Occipital lobe (tissue), 2 donors: ENCODE measurements around the gene CACNA1C. TPM values are rescaled to one million over a fixed set of nuclear protein-coding genes. Genes with fewer than 3 reads are reported as not detected.
"Not testable (repeated sequence)": the region's sequence is repeated elsewhere in the genome, so short reads cannot be mapped to it uniquely, and the experiment has no call there.

ENCODE experiments used
- DNase-seq: peaks from one replicate; lab custom pipeline; 2025; lab: John Stamatoyannopoulos, UW
- total RNA-seq: library from RNA; depleted of rRNA; stranded (reverse); fragments of >200 nt; gene quantifications from one replicate; pipeline ENCODE4 v1.2.3, GENCODE V29; 2014

Gene CACNA1C
- total RNA-seq, 1 donor from 2014 or later: 21.4 TPM

DNA sequence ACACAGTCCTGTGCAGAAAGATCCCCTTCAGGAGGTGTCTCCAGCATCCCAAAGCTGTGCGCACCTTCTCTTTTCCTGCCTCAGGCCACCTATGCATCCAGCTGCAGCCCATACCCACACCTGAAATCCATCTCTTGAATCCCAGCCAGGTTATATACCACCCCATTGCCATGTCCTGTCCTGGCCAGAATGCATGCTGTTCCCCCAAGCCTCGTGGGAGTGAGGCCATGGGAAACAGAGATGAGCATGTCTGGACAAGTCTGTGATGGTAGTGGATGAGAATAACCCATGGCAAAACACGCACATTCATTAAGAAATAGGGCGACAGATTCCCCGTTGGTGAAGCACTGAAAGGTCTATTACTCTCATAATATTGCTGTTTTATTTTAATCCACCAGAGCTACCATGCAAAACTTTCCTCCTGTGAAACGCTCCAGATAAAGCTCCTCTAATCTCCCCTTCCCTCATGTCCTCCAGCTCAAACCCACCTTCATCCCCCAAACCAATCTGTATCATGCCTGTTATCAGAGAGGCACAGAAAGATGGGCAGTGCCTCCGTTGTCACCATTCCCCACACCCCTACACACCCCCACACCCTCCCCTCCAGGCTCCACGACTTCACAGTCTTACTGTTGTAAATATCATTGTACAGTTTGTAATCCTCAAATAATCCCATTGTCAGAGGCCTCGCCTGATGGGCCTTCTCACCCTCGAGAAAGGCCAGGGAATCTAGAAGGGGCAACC, 644.4 kb downstream of the CACNA1C start:
- no peak for DNase-seq

DNA sequence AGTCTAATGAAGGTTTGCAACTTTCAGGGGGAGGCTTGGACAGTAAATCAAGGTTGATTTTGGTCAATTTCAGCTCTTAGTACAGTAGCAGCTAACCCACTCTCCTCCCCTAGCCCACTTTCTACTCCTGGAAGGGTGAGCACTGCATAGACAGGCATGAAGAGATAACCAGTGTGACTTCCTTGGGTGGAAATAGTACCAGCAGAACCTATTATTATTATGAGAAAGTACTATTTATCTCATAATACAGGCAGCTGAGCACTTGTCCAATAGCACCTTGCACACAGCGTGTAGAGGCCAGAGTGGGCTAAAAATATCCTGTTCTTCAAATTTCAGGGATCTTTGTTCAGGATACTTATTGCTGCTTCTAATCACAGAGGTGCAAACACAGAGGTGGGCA, 645.8 kb downstream of the CACNA1C start:
- no peak for DNase-seq

DNA sequence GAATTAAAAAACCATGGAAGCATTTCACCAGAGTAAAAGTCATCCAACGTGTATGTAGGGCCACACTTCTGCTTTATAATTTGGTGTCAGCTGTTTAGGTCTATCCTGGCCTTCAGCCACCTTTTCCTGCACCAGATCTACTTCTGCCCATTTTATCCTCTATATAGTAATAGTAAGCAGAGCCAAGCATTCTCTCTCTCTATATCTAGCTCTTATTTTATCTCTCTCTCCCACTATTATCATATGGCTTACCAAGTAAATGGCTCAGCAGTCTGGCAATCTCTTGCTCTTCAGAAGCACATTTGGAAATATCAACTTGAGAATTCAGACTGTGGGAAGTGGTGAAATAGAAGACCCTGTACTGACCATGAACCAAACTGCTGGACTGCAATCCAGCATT, 657.9 kb downstream of the CACNA1C start:
- DNase-seq: no peak

DNA sequence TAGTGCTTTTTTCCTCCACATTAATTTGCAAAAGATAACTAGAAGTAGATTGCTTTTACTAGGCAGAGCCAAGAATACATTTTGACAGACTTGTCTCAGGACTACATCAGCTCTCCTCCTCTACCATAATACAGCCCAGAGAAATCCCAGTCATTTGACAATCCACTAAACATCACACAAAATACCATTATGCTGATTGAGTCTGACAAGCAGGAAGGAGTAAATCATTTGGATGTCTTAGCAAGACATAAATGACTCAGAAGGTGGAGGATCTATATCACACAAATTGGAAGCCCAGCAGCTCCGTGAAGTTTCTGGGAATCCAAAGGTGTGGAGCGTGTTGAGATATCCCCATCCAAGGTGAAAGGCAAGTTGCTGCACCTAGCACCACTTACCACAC, 666.6 kb downstream of the CACNA1C start:
- DNase-seq: no peak

DNA sequence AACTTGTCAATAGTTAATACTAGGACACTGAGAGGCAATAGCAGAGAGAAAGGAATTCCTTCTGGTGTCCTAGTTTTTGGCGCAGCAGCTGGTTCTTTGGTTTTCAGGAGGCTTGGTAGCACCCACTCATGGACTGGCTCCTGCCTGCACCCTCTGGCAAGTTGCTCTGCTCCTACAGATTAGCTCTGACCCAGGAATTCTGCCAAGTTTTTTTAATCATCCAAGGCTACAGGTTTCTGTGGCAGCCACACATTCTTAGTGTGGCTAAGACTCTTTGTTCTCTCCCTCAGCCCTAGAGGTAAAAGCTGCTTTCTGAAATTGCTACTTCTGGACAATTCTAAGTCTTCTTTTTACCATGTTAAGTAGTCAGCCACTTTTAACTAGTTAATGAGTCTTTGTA, 670.0 kb downstream of the CACNA1C start:
- no peak for DNase-seq

DNA sequence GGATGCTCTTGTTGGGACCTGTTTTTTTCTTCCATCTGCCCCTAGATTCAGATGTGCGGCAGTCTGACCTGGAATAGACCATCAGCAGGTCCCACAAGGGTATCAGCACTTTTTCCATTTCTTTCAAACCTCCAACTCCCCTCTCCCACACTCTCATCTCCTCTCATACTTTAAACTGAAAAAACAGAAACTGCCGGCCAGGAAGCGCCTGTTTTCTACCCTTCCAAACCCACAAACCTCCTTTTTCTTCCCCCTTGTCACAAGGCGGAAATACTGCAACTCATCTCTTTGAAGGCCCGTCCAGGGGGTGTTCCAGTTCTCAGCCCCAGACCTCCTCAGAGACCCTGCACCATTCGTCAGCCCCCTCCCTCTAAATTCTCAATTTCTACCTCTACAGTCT, 679.5 kb downstream of the CACNA1C start:
- DNase-seq: no peak

DNA sequence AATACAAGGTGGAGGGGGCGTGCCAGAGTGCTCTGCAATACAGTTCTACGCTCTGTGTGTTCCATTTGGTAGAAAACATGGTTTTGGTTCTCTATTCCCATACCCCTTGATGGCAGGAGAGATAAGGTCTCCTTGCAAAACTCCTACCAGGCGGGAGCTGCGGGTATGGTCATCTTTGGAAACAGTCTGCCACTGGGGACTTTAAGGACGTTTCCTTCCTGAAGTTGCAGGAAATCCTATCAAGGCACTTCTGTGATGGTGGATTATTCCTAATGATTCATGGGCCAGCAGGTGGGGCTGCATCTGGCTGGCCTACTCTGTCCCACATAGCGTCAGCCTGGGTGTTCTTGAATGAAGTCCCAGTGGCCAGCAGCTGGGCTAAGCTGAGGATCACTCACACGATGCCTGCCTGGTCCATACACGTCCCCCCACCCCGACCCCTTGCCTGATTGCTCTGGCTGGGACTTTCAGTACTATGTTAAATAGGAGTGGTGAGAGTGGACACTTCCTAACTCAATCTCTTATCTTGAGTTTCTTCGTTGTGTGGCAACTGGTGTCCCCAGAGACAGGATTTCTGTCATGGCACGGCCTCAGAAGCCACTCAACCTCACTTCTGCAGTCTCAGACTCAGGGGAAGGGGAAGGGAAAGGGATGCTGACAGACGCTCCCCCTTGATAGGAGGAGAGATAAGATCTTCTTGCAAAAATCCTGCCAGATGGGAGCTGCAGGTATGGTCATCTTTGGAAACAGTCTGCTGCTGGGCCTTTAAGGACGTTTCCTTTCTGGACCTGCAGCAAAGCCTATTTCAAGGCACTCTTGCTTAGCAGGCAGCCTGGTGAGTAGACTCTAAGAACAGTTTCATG, 680.9 kb downstream of the CACNA1C start:
- no peak for DNase-seq

DNA sequence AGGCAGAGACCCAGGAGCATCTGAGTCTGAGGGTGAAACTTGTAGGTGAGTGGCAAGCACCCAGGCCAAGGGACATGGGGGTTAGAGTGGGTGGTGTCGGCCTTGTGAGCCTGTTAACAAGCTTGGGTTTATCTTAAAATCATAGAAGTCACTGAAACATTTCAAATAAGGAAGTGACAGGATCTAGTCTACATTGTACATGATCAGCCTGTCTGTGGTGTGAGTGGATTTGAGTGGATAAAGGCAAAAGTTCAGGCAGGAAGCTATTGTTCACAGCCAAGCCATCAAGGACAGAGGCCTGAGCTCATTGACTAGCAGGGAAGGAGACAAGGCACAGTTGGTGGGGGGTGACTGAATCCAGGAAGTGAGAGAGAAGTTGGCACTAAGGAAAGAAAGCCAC, 682.6 kb downstream of the CACNA1C start:
- DNase-seq: no peak

DNA sequence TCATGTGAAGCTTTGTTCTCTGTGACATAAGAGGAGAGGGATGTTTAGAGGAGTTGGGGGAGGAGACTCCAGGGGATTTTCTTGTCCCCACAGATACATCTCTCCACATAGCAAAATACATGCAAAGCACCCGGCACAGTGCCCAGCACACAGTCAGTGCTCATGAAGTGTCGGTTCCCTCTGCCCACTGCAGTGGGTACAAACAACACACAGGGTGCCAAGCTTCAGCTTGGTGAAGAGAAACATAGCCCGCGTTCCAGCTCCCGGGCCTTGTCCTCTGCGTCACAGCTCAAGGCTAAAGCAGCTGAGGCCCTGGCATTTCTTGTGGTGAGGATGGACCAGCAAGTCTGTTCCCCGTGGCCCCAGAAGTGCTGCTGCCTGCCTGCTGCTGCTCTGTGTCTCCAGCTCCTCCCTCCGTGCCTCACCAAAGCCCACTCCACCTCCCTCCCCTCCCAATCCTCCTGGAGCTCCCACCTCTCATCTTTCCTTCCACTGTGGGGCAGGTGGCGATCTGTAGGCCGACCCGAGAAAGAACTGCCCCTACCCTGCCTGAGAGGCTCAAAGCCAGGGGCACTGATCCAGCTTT, 685.0 kb downstream of the CACNA1C start:
- no peak for DNase-seq

DNA sequence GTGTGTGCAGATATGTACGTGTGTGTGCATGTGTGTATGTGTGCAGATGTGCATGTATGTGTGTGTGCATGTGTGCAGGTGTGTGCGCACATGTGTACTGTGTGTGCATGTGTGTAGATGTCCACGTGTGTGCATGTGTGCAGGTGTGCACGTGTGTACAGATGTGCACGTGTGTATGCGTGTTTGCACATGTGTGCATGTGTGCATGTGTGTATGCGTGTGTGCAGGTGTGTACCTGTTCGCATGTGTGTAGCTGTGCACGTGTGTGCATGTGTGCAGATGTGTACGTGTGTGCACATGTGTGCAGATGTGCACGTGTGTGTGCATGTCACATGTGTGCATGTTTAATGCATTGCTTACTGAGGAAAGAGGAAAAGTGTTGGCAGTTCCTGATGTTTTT, 686.3 kb downstream of the CACNA1C start:
- DNase-seq: no peak

DNA sequence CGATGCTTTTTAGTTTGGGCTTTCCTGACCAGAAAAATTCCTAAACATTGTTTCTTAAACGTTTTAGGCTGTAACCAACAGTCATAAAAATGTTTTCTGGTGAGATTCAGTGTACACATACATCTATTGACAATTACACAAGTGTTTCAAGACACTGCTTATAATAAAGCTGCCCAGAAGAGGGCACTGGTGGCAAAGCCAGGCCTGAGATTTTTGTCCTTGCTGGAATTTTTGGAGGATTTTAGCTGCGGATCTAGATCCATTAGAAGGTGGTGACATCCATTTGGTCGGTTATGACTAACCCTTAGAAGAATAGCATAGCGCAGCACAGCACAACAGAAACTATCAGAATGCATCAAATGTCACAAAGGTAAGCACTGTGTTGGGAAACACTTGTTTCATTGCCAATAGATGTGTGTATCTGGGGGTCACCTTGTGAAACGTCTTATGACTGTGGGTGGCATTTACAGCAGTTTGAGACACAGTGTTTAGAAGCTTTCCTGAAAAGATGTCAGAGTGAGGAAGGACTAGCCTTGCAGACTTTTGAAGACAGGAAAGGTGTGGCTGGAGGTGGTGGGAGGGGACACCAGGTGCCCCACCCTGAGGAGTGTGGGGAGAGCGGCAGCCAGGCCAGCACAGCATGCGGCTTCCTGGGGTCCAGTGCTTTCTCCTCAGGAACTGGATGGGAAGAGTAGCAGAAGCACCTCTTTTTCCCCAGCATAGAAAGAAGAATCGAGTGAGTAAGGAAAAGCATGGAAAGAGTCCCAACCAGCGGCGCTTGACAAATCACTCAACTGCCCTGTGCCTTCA, 687.2 kb downstream of the CACNA1C start:
- peak; percentile 10 for DNase-seq

DNA sequence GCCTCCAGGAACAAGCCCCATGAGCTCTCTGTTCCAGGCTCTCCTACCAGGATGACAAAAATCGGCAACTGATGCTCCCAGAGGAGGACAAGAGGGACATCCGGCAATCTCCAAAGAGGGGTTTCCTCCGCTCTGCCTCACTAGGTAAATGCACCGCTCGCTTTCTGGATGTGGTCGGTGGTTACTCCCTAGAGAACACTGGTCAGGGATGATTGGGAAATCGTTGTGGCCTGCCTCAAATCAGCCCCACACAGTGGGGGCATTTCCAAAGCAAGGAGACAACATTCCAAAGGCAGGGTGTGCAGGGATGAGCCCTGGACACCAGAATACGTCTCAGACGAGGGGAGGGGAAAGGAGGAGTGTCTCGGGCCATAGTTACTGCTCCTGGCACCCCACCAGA, 689.2 kb downstream of the CACNA1C start:
- DNase-seq: not testable (repeated sequence)

DNA sequence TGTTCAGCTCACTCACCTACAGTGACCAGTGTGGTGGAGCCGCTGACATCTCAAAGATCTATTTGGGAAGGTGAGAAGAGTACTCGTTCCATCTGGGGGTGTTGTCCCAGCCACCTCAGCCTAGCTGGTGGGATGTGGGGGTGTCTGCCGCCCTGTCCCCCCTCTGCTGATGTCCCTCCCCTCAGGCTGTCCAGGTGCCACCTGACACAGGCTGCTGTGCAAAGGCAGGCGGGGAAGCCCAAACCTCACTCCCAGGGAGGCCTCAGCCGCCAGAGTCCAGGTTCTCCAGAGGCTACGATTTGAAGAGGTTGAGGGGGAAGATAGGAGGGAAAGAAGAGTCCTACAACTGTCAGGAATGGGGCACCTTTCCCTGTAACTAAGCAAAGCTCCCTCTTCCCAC, 690.7 kb downstream of the CACNA1C start:
- no peak for DNase-seq

DNA sequence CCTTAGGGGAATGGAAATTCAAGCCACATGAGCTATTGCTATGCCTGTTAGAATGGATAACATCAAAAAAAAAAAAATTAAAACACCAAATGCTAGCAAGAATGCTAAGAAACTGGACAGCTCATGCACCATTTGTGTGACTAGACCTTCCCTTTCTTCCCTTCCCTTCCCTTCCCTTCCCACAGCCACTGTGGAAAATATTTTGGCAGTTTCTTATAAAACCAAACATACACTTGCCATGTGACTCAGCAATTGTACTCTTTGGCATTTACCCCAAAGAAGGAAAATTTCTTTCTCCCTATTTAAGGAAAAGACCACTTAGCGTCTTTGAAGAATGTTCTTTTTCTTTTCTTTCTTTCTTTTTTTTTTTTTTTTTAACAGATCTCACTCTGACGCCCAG, 692.9 kb downstream of the CACNA1C start:
- no peak for DNase-seq

Other genes starting within 250 kb of the CACNA1C start
- 4.5 TPM for gene LRTM2, start 232.4 kb upstream of the CACNA1C start, total RNA-seq
- not detected for gene CACNA2D4, start 134.3 kb upstream of the CACNA1C start, total RNA-seq
- 8.9 TPM for gene DCP1B, start 48.5 kb upstream of the CACNA1C start, total RNA-seq